Activated CD4-positive, CD25-positive, alpha-beta regulatory T cell (primary cell): ENCODE measurements around the gene TBC1D22A.
"Not testable (repeated sequence)": the region's sequence is repeated elsewhere in the genome, so short reads cannot be mapped to it uniquely, and the experiment has no call there.

Experiments used
- DNase-seq, 4 experiments: peaks; one replicate each; lab custom pipeline; 2025; lab: John Stamatoyannopoulos, UW

Gene TBC1D22A

GRCh38 chr22:46813816-46814597 is 51.6 kb downstream of the TBC1D22A start:
- no peak for DNase-seq

GRCh38 chr22:46815132-46815531 is 52.7 kb downstream of the TBC1D22A start:
- no peak for DNase-seq

- DNase-seq = no peak
Measured at GRCh38 chr22:46815559-46815895, 53.1 kb downstream of the TBC1D22A start.

GRCh38 chr22:46815896-46816731 is 53.7 kb downstream of the TBC1D22A start:
- no peak for DNase-seq

- not testable (repeated sequence) for DNase-seq
Measured at GRCh38 chr22:46817390-46817789, 54.9 kb downstream of the TBC1D22A start.

- no peak for DNase-seq
Measured at GRCh38 chr22:46823248-46823647, 60.8 kb downstream of the TBC1D22A start.

- no peak for DNase-seq
Measured at GRCh38 chr22:46823654-46824053, 61.2 kb downstream of the TBC1D22A start.

- DNase-seq = no peak
Measured at GRCh38 chr22:46824344-46824909, 62.0 kb downstream of the TBC1D22A start.

GRCh38 chr22:46824980-46825544 is 62.6 kb downstream of the TBC1D22A start:
- DNase-seq = no peak

- DNase-seq = no peak
Measured at GRCh38 chr22:46826438-46827135, 64.1 kb downstream of the TBC1D22A start.

- no peak for DNase-seq
Measured at GRCh38 chr22:46827136-46827780, 64.8 kb downstream of the TBC1D22A start.

GRCh38 chr22:46827781-46828180 is 65.3 kb downstream of the TBC1D22A start:
- DNase-seq = no peak

GRCh38 chr22:46828323-46828900 is 66.0 kb downstream of the TBC1D22A start:
- no peak for DNase-seq

GRCh38 chr22:46829117-46829891 is 66.9 kb downstream of the TBC1D22A start:
- DNase-seq = no peak

- no peak for DNase-seq
Measured at GRCh38 chr22:46829941-46830715, 67.7 kb downstream of the TBC1D22A start.

- no peak for DNase-seq
Measured at GRCh38 chr22:46830841-46831240, 68.4 kb downstream of the TBC1D22A start.

GRCh38 chr22:46833228-46833627 is 70.8 kb downstream of the TBC1D22A start:
- DNase-seq = no peak

GRCh38 chr22:46834021-46834737 is 71.7 kb downstream of the TBC1D22A start:
- no peak for DNase-seq

GRCh38 chr22:46835288-46835687 is 72.8 kb downstream of the TBC1D22A start:
- no peak for DNase-seq
